Esophagus mucosa (tissue), 1 donor: ENCODE results near the gene ABL2. TPM values are rescaled to one million over a fixed set of nuclear protein-coding genes. Genes with fewer than 3 reads are reported as not detected.
"Not testable (repeated sequence)": the region's sequence is repeated elsewhere in the genome, so short reads cannot be mapped to it uniquely, and the experiment has no call there.

Experiments
- ATAC-seq: fragments of 200-7000 bp; cut with Tn5 transposase; one replicate; pipeline ENCODE4 v1.9.1; 2020
- total RNA-seq: library from RNA; stranded (reverse); gene quantifications from one replicate; pipeline ENCODE4 v1.2.4, GENCODE V29; 2023
- donor health status: DM: yes; HTN: yes; CAD: no.

The ABL2 gene
- 6.2 TPM for total RNA-seq

DNA sequence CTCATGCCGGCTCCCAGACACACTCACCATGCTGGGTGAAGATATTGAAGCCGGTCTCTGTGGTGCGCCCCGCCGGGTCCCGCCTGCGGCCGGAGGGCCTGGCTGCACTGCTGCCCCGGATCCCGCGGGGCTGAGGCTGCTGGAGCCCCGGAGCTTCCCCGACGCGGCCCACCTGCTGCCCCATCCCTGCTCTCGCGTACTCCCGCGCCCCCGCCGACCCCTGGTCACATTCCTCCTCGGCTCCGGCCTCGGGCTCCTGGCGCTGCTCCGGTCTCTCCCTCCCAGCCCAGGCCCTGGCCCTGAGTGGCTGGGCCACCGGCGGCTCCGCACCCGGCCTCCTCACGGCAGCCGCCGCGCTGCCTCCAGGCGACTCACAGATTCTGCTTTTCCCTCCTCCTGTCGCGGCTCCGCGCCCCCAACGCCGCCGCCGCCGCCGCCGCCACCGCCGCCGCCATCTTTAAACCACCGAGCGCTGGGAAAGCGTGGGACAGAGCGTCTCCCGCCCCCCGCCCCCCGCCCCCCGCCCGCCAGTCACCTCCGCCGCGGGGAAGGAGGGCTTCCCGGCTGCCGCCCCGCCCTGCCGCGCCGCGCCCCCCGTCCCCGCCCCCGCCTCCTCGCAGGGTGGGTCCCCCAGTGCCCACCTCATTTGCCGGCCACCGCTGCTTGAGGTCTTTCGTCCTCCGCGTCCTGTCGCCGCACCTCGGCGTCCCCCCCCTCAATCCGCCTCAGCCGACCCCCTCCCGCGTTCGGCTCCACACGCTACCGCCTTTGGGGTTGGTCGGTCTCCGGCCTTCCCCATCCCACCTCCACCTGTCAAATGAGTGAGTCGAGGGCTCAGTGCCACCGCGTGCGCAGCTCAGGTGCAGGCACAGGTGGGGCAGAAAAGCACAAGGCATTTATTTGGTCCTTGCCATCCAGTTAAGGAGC is at the start of gene ABL2:
ABL2 (minus strand) TSS at position 464 of the 927 bp plus-strand sequence; CDS start at position 184, 280 bp downstream.
- ATAC-seq, result peak; percentile 73

DNA sequence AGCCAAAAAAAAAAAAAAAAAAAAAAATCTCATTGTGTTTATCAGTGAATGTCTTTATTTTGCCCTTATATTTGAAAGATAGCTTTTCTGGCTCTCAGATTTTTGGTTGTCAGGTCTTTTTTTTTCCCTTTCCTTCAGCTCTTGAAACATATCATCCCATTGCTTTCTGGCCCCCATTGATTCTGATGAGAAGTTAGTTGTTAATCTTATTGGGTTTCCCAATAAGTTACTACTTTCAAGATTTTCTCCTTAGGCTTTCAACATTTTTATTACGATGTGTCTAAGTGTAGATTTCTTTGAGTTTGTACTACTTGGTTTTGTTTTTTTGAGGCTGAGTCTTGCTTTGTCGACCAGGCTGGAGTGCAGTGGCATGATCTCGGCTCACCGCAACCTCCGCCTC is 49.4 kb upstream of the ABL2 start:
- ATAC-seq, result no peak

GRCh38 chr1:179274424-179274823 is 44.9 kb upstream of the ABL2 start:
- ATAC-seq, result not testable (repeated sequence)

DNA sequence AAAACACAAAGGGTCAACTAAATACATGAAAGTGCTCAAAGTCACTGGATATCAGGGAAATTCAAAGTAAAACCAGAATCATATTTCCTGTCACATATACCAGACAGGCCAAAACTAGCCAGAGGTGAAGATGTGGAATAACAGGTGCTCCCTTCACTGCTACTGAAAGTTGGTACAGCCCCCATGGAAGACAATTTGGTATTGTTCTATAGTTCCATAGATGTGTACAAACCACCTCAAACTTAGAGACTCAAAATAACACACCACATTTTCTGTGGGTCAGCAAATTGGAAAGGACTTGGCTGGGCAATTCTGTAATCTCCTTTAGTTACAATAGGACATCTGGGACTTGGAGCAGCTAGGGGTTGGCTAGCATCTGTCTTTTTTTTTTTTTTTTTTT is 39.6 kb upstream of the ABL2 start:
- no peak for ATAC-seq

DNA sequence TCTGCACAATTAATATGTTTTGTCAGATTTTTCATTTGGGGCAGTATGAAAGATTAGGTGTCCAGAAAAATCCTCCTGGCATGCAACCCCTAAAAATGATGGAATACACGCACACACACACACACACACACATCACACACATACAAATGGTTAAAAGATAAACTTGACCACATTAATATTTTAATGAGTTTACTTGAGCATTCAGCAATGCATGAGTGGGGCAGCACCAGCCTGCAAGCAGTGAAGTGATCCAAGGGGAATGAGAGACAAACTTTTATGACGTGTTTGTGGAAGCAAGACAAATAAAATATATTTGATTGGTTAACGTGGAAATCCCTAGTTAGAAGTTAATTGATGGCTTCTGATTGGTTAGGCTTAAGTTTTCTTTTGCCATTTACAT is 35.0 kb upstream of the ABL2 start:
- no peak for ATAC-seq

GRCh38 chr1:179263121-179263520 is 33.6 kb upstream of the ABL2 start:
- no peak for ATAC-seq

DNA sequence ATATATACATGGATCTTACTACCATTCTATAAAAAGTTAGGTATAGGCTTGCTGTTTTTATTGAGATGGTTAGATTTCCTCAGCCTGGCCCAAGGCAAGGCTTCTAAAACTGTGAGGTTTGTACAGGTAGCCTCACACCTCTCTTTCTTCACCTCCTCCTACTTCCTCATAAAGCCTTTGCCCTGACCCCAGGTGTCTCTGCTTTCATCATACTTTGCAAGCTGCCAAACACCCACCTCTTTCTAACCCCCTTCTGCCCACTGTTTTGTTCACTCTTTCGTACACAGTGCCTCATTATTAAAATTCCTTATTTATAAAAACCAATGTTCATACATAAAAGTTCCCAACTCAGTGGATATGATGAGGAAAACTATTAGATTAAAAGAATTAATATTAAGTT is 32.7 kb upstream of the ABL2 start:
- ATAC-seq, result no peak

DNA sequence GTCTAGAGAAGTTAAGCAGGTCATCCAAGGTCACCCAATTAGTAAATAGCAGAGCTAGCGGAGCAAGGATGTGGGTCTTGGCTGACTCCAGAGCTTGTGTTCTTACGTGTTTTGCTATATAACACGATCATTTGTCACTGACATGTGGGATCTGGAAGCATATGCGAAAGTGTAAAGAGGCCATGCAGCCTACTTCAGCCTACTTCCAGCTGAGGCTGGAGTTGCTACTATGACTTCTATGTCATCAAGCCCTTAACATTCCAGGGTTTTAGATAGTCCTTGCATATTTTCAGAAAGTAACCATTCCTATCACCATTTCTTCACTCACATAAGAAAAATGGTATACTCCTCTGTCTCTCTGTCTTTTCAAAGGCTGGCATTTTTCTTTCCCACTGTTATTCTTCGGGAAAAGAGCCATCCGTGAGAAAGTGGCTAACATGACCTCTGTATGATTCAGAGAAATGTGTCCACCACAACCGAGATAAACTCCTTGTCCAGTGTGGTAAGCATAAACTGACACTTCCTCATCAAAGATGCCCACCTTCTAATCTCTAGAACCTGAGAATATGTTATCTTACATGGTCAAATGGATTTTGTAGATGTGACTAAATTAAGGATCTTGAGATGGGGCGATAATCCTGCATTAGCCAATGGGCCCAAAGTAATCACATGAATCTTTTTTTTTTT is 24.0 kb upstream of the ABL2 start:
- no peak for ATAC-seq

DNA sequence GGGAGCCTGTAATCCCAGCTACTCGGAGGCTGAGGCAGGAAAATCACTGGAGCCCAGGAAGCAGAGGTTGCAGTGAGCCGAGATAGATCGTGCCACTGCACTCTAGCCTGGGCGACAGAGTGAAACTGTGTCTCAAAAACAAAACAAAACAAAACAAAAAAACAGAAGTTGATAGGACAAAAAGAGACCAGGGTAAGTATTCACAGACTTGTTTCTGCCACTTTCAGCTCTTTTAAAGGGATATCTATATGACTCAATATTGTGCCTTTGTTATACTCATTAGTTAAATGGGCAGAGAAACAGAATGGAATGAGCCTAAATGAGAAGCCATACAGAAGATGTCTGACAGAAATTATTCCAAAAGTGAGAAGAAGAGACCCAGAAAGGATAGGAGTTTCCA is 23.1 kb upstream of the ABL2 start:
- ATAC-seq, result no peak

GRCh38 chr1:179251675-179252074 is 22.2 kb upstream of the ABL2 start:
- ATAC-seq, result no peak

GRCh38 chr1:179247923-179248322 is 18.4 kb upstream of the ABL2 start:
- no peak for ATAC-seq

GRCh38 chr1:179245426-179245825 is 15.9 kb upstream of the ABL2 start:
- ATAC-seq, result not testable (repeated sequence)

- ATAC-seq, result no peak
Observed at GRCh38 chr1:179241530-179242097, 12.1 kb upstream of the ABL2 start.

DNA sequence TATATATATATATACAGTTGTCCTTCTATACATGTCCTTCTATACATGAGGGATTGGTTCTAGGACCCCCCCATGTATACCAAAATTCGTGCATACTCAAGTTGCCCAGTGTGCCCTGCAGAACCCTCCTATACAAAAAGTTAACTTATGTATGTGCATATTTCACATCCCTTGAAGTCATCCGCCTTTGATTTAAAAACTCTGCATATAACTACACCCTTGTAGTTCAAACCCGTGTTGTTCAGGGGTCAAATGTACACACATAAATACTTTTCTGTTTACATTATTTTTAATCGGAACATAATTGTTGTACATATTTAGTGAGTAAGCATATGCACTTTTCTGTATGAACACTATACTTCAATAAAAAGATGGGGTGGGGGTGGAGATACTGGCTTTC is 7.7 kb upstream of the ABL2 start:
- no peak for ATAC-seq

DNA sequence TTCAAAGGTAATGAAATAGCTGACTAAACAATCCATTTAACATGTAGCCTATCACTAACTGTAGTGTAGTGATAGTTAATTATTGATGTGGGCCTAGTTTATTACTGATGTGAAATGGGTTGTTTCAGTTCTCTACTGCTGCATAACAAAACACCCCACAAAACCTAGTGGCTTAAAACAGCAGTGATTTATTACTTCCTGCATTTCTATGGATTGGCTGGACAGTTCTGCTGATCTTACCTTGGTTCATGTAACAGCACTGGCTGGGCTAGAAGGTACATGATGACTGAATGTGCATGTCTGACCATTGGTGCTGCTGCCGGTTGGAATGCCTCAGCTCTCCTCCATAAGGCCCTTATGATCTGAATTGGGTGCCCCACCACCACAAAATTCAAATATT is 5.4 kb upstream of the ABL2 start:
- ATAC-seq, result no peak

DNA sequence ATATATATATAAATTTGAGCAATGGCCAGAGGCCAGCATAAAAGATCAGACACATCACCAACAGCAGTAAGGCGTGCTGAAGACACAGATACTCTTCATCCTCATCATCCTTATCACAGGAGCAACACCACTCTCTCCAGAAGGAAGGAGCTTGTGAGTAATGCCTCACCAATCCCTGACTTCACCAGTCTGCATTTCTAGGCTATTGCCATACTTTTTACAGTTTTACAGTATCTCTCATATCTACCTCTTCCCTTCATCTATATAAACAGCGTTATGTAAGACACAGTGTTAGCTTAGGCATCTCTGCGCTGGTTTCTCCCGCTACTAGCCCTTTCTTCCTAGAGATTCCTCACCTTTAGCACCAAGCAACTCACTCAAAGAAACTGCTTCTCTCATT is 2.4 kb upstream of the ABL2 start:
- ATAC-seq, result no peak

- ATAC-seq, result no peak
Observed at GRCh38 chr1:179230721-179231120, 1.2 kb upstream of the ABL2 start.

GRCh38 chr1:179230251-179230650 is 774 bp upstream of the ABL2 start:
- no peak for ATAC-seq

DNA sequence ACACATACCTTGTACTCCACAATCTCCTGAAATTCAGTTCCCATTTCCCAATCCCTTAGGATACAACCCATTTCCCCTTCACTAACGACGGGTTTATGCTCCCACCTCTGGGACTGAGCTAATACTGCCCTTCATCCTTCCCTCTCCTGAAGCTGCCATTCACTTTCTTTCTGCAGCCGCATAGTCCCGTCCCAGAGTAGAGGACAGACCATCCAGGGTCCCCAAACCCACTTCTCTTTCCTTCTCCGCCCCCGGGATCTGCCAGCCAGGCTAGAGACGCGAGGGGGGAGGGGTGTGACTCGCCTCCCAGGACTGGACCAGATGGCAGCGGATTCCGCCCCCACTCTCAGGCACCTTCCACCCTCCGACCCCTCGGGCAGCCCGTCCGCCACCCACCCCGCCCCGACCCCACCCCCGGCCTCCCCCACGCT is 679 bp downstream of the ABL2 start:
- peak; percentile 53 for ATAC-seq

GRCh38 chr1:179226738-179227137 is 2.7 kb downstream of the ABL2 start:
- no peak for ATAC-seq

GRCh38 chr1:179224466-179224865 is 5.0 kb downstream of the ABL2 start:
- not testable (repeated sequence) for ATAC-seq

DNA sequence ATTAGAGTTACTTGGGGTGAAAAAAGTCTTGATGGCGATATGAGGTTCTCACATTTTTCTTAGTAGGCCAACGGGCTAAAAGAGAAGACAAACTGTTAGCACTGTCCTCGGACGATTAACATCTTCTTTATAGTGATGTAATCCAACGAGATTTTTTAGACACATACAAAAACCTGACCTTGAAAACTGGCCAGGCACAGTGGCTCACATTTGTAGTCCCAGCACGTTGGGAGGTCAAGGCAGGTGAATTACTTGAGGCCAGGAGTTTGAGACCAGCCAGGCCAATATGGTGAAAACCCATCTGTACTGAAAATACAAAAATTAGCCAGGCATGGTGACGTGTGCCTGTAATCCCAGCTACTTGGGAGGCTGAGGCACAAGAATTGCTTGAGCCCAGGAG is 8.4 kb downstream of the ABL2 start:
- ATAC-seq, result not testable (repeated sequence)

GRCh38 chr1:179217943-179218507 is 11.5 kb downstream of the ABL2 start:
- ATAC-seq, result no peak
